Thyroid gland (tissue), 4 donors: ENCODE data around the gene FSTL4. TPM values are rescaled to one million over a fixed set of nuclear protein-coding genes. Genes with fewer than 3 reads are reported as not detected.

ENCODE experiments used
- DNase-seq, 2 donors: peaks; one replicate each; pipeline ENCODE4 v3.0.0-alpha.2; 2019
- H3K27ac ChIP-seq, 3 donors: fragments of 200-600 bp; sonication (generic); 1 replicate in 2 of 3; 2 replicates in 1 of 3; pipeline ENCODE4 v1.5.1; 2016 to 2019; ENCODE audit warnings: mild to moderate bottlenecking in 1 of 3, moderate library complexity in 1 of 3
- H3K27me3 ChIP-seq: fragments of 200-600 bp; sonication (generic); one replicate; pipeline ENCODE4 v1.5.1; 2019
- H3K36me3 ChIP-seq, 2 donors: fragments of 200-600 bp; sonication (generic); one replicate each; pipeline ENCODE4 v1.5.1; 2016 to 2019
- H3K4me1 ChIP-seq, 2 donors: fragments of 200-600 bp; sonication (generic); one replicate each; pipeline ENCODE4 v1.5.1; 2017 to 2019
- H3K4me3 ChIP-seq, 3 donors: fragments of 200-600 bp; sonication (generic); replicated peaks in 1 of 3; 1 replicate in 2 of 3; 2 replicates in 1 of 3; pipeline ENCODE4 v1.5.1; 2016; ENCODE audit warnings: mild to moderate bottlenecking in 1 of 3
- H3K9me3 ChIP-seq: fragments of 200-600 bp; sonication (generic); one replicate; pipeline ENCODE4 v1.5.1; 2017
- POLR2A ChIP-seq, 2 donors: fragments of 450-650 bp; IDR thresholded peaks; one replicate each; pipeline ENCODE4 v1.6.1; 2017; ENCODE audit warnings: antibody characterized with exemption in 2 of 2, mild to moderate bottlenecking in 2 of 2, moderate library complexity in 1 of 2
- WGBS, 2 donors: methylation state at CpG; one replicate each; pipeline ENCODE4 v1.1.5; 2017; 5-methylcytosine and 5-hydroxymethylcytosine counted together
- intact Hi-C: fragments of 100-400 bp; cut with DNase I; formaldehyde crosslinking; loops from one replicate; pipeline ENCODE4 v1.15.1; 2023
- total RNA-seq, 4 donors: library from RNA; depleted of rRNA; stranded (reverse); fragments of >200 nt; gene quantifications; one replicate each; pipeline ENCODE4 v1.2.3, GENCODE V29; 2016
- TF ChIP-seq, protein P1 (sequence below), 6 experiments: fragments of 200-600 bp in 3 of 6; fragments of 450-650 bp in 3 of 6; sonication (generic) in 3 of 6; IDR thresholded peaks; one replicate each; pipeline ENCODE4 v1.5.1; 2016 to 2019; ENCODE audit warnings: antibody characterized with exemption in 6 of 6, mild to moderate bottlenecking in 2 of 6, inconsistent platforms in 1 of 6, moderate library complexity in 1 of 6

FSTL4 gene
- total RNA-seq, 4 donors from 2014 or later, result 0.10 to 0.13 TPM; not detected in 2

DNA sequence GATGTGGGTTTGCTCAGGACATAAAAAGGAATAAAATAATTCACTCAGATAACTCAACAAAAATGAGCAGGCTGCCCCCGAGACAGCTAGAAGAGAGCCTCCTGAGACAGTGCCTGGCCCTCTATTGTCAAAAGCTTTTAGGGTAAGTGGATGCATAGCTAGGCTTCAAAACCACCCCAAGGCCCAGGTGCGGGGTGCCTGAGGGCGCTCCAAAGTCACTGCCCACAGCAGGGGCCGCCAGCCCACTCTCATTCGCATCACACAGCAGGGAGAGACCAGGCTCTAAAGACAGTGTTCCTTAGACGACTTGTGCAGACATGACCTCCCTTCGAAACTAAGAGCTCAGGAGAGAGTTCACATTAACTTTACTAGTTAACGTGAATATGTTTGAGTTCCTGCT is 271.5 kb downstream of the FSTL4 start:
- no peak for DNase-seq
- Histone ChIP-seq H3K36me3 (no peaks in the 10 kb centered on the region), H3K9me3 (no peaks in the 10 kb centered on the region), H3K4me1 (no peaks in the 10 kb centered on the region), H3K27me3 (no peaks in the 10 kb centered on the region), H3K27ac (no peak overlapping the region), H3K4me3 (no peak overlapping the region)
- TF ChIP-seq POLR2A (IDR thresholded peaks at IDR 0.05), result no peak
- TF ChIP-seq, protein P1, sequence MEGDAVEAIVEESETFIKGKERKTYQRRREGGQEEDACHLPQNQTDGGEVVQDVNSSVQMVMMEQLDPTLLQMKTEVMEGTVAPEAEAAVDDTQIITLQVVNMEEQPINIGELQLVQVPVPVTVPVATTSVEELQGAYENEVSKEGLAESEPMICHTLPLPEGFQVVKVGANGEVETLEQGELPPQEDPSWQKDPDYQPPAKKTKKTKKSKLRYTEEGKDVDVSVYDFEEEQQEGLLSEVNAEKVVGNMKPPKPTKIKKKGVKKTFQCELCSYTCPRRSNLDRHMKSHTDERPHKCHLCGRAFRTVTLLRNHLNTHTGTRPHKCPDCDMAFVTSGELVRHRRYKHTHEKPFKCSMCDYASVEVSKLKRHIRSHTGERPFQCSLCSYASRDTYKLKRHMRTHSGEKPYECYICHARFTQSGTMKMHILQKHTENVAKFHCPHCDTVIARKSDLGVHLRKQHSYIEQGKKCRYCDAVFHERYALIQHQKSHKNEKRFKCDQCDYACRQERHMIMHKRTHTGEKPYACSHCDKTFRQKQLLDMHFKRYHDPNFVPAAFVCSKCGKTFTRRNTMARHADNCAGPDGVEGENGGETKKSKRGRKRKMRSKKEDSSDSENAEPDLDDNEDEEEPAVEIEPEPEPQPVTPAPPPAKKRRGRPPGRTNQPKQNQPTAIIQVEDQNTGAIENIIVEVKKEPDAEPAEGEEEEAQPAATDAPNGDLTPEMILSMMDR (IDR thresholded peaks at IDR 0.05), result no peak
- 84 to 95% methylated on average over 8 of the region's 8 CpGs for WGBS, 2 donors
- intact Hi-C loops, result no loop called here

GRCh38 chr5:133340002-133340755 is 272.2 kb downstream of the FSTL4 start:
- intact Hi-C loops, result no loop called here
- DNase-seq, result no peak
- Histone ChIP-seq H3K27ac (no peak overlapping the region), H3K4me1 (no peaks in the 10 kb centered on the region), H3K27me3 (no peaks in the 10 kb centered on the region), H3K9me3 (no peaks in the 10 kb centered on the region), H3K36me3 (no peaks in the 10 kb centered on the region), H3K4me3 (no peak overlapping the region)
- TF ChIP-seq, protein P1 (IDR thresholded peaks at IDR 0.05), result no peak
- TF ChIP-seq POLR2A (IDR thresholded peaks at IDR 0.05), result no peak
- WGBS, 2 donors, result 82 to 85% methylated on average over 6 of the region's 6 CpGs

- TF ChIP-seq POLR2A (IDR thresholded peaks at IDR 0.05), result no peak
- TF ChIP-seq, protein P1 (IDR thresholded peaks at IDR 0.05), result no peak
- no peak overlapping the region for H3K27ac ChIP-seq
- H3K36me3 ChIP-seq, result no peaks in the 10 kb centered on the region
- no peak for DNase-seq
- no peak overlapping the region for H3K4me3 ChIP-seq
- H3K9me3 ChIP-seq, result no peaks in the 10 kb centered on the region
- 89 to 93% methylated on average over 15 of the region's 15 CpGs for WGBS, 2 donors
- no peaks in the 10 kb centered on the region for H3K4me1 ChIP-seq
- intact Hi-C loops, result no loop called here
- H3K27me3 ChIP-seq, result no peaks in the 10 kb centered on the region
Observed at GRCh38 chr5:133338504-133339355, 273.6 kb downstream of the FSTL4 start.

DNA sequence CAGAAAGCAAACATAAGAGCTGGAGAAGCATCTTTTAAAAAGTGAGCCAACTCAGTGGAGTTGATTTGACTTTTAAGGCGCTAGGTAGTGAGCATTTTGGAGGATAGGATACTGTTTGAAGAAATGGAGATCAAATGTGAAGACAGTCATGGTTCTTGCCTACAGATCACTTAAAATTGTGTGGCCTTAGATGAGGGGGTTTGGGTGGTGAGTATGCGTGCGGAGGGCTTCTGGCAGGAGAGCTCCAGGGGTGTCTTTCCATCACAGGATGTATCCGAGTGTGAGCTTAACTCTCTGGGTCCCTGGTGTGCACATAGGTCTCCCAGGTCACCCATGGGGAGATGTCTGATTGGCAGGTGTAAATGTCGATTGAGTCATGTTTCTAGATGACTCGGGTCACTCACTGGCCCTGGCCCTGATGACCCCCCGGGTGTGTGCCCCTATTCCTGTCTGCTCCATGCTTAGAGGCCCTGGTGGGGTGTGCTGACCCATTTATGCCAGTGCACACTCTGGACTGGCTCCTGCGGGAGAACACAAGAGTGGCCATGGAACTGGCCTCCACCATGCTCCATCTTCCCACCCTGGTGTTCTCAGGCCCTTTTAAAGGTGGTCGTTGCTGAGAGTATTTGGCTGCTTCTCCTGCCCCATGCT is 274.4 kb downstream of the FSTL4 start:
- H3K36me3 ChIP-seq, result no peaks in the 10 kb centered on the region
- no peak overlapping the region for H3K27ac ChIP-seq
- H3K4me1 ChIP-seq, result no peaks in the 10 kb centered on the region
- intact Hi-C loops, result no loop called here
- H3K9me3 ChIP-seq, result no peaks in the 10 kb centered on the region
- TF ChIP-seq, protein P1 (IDR thresholded peaks at IDR 0.05), result no peak
- no peak for TF ChIP-seq POLR2A (IDR thresholded peaks at IDR 0.05)
- no peaks in the 10 kb centered on the region for H3K27me3 ChIP-seq
- WGBS, 2 donors, result 92% methylated on average over 7 to 9 of the region's 9 CpGs
- no peak for DNase-seq
- no peak overlapping the region for H3K4me3 ChIP-seq
